ENCODE results near the gene COL19A1.

The COL19A1 gene

GRCh38 chr6:69866770-69867638 is 648 bp downstream of the COL19A1 start:
- Histone ChIP-seq H3K4me3 (ENCODE audit: low read length) (peak overlapping the region; percentile 72), H3K27ac (ENCODE audit: low read length) (no peak overlapping the region), H3K27me3 (ENCODE audit: insufficient read depth, low read length) (peaks cover 43% of the 10 kb centered on the region)

DNA sequence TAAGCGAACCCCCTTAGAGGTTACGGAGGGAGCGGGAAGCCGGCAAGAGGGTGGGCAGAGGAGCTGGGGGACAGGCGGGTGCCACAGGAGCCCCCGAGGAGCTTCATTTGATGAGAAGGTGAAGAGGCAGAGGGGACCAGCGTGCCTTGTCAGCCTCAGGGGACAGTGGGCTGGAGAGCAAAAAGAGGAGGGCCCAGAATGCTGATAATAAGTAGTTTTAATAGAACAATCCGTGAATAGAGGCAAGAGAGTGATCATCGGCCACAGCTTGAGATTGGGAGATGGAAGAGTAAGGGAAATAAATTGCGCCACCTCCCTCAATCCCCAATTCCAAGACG is 1.3 kb downstream of the COL19A1 start:
- H3K4me3 ChIP-seq (ENCODE audit: low read length) = peak overlapping the region; percentile 72
- H3K9ac ChIP-seq (ENCODE audit: low read depth, low read length) = no peak overlapping the region; the same call in 1 of the 2 replicates

More at GRCh38 chr6:69866770-69867638, 648 bp downstream of the COL19A1 start:
- H3K9me3 ChIP-seq (ENCODE audit: insufficient read depth, low read depth, low read length) = no peaks in the 10 kb centered on the region
- H3K9ac ChIP-seq (ENCODE audit: low read depth, low read length) = peak overlapping the region; percentile 3; the same call in 1 of the 2 replicates
- peaks cover 4% of the 10 kb centered on the region; the same call in 1 of the 2 replicates for H3K4me1 ChIP-seq (ENCODE audit: insufficient read depth, low read length)
- no peaks in the 10 kb centered on the region for H3K36me3 ChIP-seq (ENCODE audit: insufficient read depth, low read depth, low read length)

DNA sequence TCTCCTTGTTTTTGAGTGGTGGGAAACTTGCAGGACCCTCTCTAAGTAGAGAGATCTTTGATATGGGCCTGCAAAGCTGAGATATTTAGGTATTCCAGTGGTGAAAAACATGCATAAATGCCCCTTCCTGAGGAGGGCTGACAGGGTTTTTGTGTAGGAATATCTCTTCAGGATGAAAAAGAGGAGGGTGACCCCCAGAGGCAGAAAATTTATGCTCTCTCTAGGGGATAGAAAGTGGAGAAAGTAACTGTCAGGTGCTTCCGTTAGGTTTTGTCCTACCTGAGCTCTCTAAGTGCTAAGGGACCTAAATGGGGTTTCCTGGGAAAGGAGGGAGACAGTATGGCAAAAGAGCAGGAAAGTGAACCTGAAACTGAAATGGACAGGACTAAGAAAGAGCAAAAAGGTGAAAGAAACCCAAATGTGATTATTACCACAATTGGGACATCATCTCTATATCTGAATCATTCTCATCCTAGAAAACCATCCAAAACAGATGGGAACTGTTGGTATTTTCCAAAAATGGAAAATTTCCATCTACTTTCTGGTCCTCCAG is 2.0 kb downstream of the COL19A1 start:
- Histone ChIP-seq H3K27ac (ENCODE audit: low read length) (no peak overlapping the region), H3K36me3 (ENCODE audit: insufficient read depth, low read depth, low read length) (no peaks in the 10 kb centered on the region), H3K9me3 (ENCODE audit: insufficient read depth, low read depth, low read length) (no peaks in the 10 kb centered on the region), H3K9ac (ENCODE audit: low read depth, low read length) (no peak overlapping the region), H3K4me1 (ENCODE audit: insufficient read depth, low read length) (peaks cover 4% of the 10 kb centered on the region; the same call in 1 of the 2 replicates), H3K4me3 (ENCODE audit: low read length) (no peak overlapping the region), H3K27me3 (ENCODE audit: insufficient read depth, low read length) (peaks cover 43% of the 10 kb centered on the region)

More for the DNA sequence above, 1.3 kb downstream of the COL19A1 start:
- no peak overlapping the region for H3K27ac ChIP-seq (ENCODE audit: low read length)
- H3K36me3 ChIP-seq (ENCODE audit: insufficient read depth, low read depth, low read length) = no peaks in the 10 kb centered on the region
- H3K4me1 ChIP-seq (ENCODE audit: insufficient read depth, low read length) = peaks cover 4% of the 10 kb centered on the region; the same call in 1 of the 2 replicates
- H3K27me3 ChIP-seq (ENCODE audit: insufficient read depth, low read length) = peaks cover 43% of the 10 kb centered on the region
- no peaks in the 10 kb centered on the region for H3K9me3 ChIP-seq (ENCODE audit: insufficient read depth, low read depth, low read length)

- no peak overlapping the region for H3K9ac ChIP-seq (ENCODE audit: low read depth, low read length)
- H3K27me3 ChIP-seq (ENCODE audit: insufficient read depth, low read length) = peaks cover 43% of the 10 kb centered on the region
- no peak overlapping the region for H3K4me3 ChIP-seq (ENCODE audit: low read length)
- peaks cover 4% of the 10 kb centered on the region; the same call in 1 of the 2 replicates for H3K4me1 ChIP-seq (ENCODE audit: insufficient read depth, low read length)
- H3K9me3 ChIP-seq (ENCODE audit: insufficient read depth, low read depth, low read length) = no peaks in the 10 kb centered on the region
- H3K27ac ChIP-seq (ENCODE audit: low read length) = no peak overlapping the region
- H3K36me3 ChIP-seq (ENCODE audit: insufficient read depth, low read depth, low read length) = no peaks in the 10 kb centered on the region
Observed at GRCh38 chr6:69868961-69869360, 2.6 kb downstream of the COL19A1 start.

- Histone ChIP-seq H3K36me3 (ENCODE audit: insufficient read depth, low read depth, low read length) (no peaks in the 10 kb centered on the region), H3K27me3 (ENCODE audit: insufficient read depth, low read length) (peaks cover 31% of the 10 kb centered on the region), H3K27ac (ENCODE audit: low read length) (no peak overlapping the region), H3K4me1 (ENCODE audit: insufficient read depth, low read length) (peaks cover 4% of the 10 kb centered on the region; the same call in 1 of the 2 replicates), H3K4me3 (ENCODE audit: low read length) (no peak overlapping the region), H3K9ac (ENCODE audit: low read depth, low read length) (no peak overlapping the region), H3K9me3 (ENCODE audit: insufficient read depth, low read depth, low read length) (no peaks in the 10 kb centered on the region)
Observed at GRCh38 chr6:69871107-69871506, 4.8 kb downstream of the COL19A1 start.

DNA sequence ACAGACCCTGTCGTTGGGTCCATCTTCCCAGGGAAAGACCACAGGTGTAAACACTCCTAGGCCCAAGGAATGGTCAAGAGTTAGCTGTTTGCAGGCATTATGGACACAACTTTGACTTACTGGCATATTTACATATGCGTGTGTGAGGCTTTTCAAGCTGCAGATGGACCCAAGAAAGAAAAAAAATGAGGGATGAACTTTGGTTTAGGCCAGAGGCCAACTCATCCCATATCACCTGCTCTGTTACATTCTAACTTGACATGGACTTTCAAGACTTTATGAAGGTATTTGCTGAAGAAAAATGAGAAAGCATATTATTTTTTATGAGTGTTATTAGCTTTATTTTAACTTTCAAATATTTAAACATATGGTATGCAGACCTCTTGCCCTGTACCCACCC is 6.9 kb downstream of the COL19A1 start:
- H3K4me1 ChIP-seq (ENCODE audit: insufficient read depth, low read length) = peaks cover 4% of the 10 kb centered on the region; the same call in 1 of the 2 replicates
- peaks cover 10% of the 10 kb centered on the region for H3K27me3 ChIP-seq (ENCODE audit: insufficient read depth, low read length)
- H3K9me3 ChIP-seq (ENCODE audit: insufficient read depth, low read depth, low read length) = no peaks in the 10 kb centered on the region
- no peak overlapping the region for H3K27ac ChIP-seq (ENCODE audit: low read length)
- H3K4me3 ChIP-seq (ENCODE audit: low read length) = no peak overlapping the region
- no peak overlapping the region for H3K9ac ChIP-seq (ENCODE audit: low read depth, low read length)
- no peaks in the 10 kb centered on the region for H3K36me3 ChIP-seq (ENCODE audit: insufficient read depth, low read depth, low read length)

GRCh38 chr6:69875715-69876114 is 9.4 kb downstream of the COL19A1 start:
- Histone ChIP-seq H3K36me3 (ENCODE audit: insufficient read depth, low read depth, low read length) (no peaks in the 10 kb centered on the region), H3K9me3 (ENCODE audit: insufficient read depth, low read depth, low read length) (no peaks in the 10 kb centered on the region), H3K27me3 (ENCODE audit: insufficient read depth, low read length) (no peaks in the 10 kb centered on the region), H3K27ac (ENCODE audit: low read length) (no peak overlapping the region), H3K4me1 (ENCODE audit: insufficient read depth, low read length) (no peaks in the 10 kb centered on the region), H3K9ac (ENCODE audit: low read depth, low read length) (no peak overlapping the region), H3K4me3 (ENCODE audit: low read length) (no peak overlapping the region)

DNA sequence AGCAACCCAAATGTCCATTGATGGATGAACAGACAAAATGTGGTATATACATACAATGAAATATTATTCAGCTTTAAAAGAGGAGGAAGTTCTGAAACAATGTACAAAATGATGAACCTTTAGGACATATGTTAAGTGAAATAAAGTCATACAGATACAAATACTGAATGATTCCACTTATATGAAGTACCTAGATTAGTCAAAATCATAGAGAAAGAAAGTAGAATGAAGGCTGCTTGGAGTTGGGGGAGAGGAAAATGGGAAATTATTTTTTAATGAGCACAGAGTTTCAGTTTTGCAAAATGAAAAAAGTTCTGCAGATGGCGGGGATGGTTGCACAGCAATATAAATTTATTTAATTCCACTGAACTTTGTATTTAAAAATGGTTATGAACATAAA is 12.4 kb downstream of the COL19A1 start:
- H3K9ac ChIP-seq (ENCODE audit: low read depth, low read length) = no peak overlapping the region
- no peaks in the 10 kb centered on the region for H3K27me3 ChIP-seq (ENCODE audit: insufficient read depth, low read length)

DNA sequence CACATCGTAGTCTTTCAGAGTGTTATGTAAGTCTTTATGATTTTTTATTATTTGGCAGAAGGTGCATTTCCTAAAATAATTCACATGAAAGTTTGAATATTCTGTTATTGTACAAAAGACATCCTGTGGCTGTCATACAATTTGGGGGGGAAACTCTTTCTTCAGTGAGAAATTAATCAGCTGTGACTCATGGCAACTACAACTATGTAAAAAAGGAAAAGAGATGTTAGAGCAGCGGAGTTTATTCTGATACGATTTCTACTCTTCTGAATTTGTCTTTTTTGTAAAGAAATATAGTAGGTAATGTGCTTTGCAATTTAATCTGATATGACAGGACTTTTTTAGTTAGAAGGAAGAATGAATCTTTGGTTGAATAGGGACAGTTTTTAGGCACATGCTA is 14.2 kb downstream of the COL19A1 start:
- H3K9me3 ChIP-seq (ENCODE audit: insufficient read depth, low read depth, low read length) = no peaks in the 10 kb centered on the region
- H3K4me3 ChIP-seq (ENCODE audit: low read length) = no peak overlapping the region
- H3K27me3 ChIP-seq (ENCODE audit: insufficient read depth, low read length) = no peaks in the 10 kb centered on the region
- H3K36me3 ChIP-seq (ENCODE audit: insufficient read depth, low read depth, low read length) = no peaks in the 10 kb centered on the region
- no peak overlapping the region for H3K9ac ChIP-seq (ENCODE audit: low read depth, low read length)
- H3K4me1 ChIP-seq (ENCODE audit: insufficient read depth, low read length) = no peaks in the 10 kb centered on the region
- H3K27ac ChIP-seq (ENCODE audit: low read length) = no peak overlapping the region

More for the DNA sequence above, 12.4 kb downstream of the COL19A1 start:
- no peaks in the 10 kb centered on the region for H3K36me3 ChIP-seq (ENCODE audit: insufficient read depth, low read depth, low read length)
- no peaks in the 10 kb centered on the region for H3K9me3 ChIP-seq (ENCODE audit: insufficient read depth, low read depth, low read length)
- H3K4me3 ChIP-seq (ENCODE audit: low read length) = no peak overlapping the region
- H3K4me1 ChIP-seq (ENCODE audit: insufficient read depth, low read length) = no peaks in the 10 kb centered on the region
- no peak overlapping the region for H3K27ac ChIP-seq (ENCODE audit: low read length)

GRCh38 chr6:69881322-69882151 is 15.2 kb downstream of the COL19A1 start:
- Histone ChIP-seq H3K36me3 (ENCODE audit: insufficient read depth, low read depth, low read length) (no peaks in the 10 kb centered on the region), H3K4me1 (ENCODE audit: insufficient read depth, low read length) (no peaks in the 10 kb centered on the region), H3K4me3 (ENCODE audit: low read length) (no peak overlapping the region), H3K9ac (ENCODE audit: low read depth, low read length) (no peak overlapping the region), H3K27ac (ENCODE audit: low read length) (no peak overlapping the region), H3K27me3 (ENCODE audit: insufficient read depth, low read length) (no peaks in the 10 kb centered on the region), H3K9me3 (ENCODE audit: insufficient read depth, low read depth, low read length) (no peaks in the 10 kb centered on the region)

- Histone ChIP-seq H3K4me1 (ENCODE audit: insufficient read depth, low read length) (no peaks in the 10 kb centered on the region), H3K36me3 (ENCODE audit: insufficient read depth, low read depth, low read length) (no peaks in the 10 kb centered on the region)
Observed at GRCh38 chr6:69883551-69883950, 17.2 kb downstream of the COL19A1 start.

More at GRCh38 chr6:69883551-69883950, 17.2 kb downstream of the COL19A1 start:
- H3K9me3 ChIP-seq (ENCODE audit: insufficient read depth, low read depth, low read length) = no peaks in the 10 kb centered on the region
- no peak overlapping the region for H3K27ac ChIP-seq (ENCODE audit: low read length)
- no peak overlapping the region for H3K4me3 ChIP-seq (ENCODE audit: low read length)
- H3K27me3 ChIP-seq (ENCODE audit: insufficient read depth, low read length) = no peaks in the 10 kb centered on the region
- H3K9ac ChIP-seq (ENCODE audit: low read depth, low read length) = no peak overlapping the region
